Stimulated activated CD4-positive, alpha-beta T cell treated with anti-CD3 and anti-CD28 coated beads, Interleukin-4, amount 100 ng/mL, for 4 hours (primary cell): ENCODE data around the gene GSTM4.
"Not testable (repeated sequence)": the region's sequence is repeated elsewhere in the genome, so short reads cannot be mapped to it uniquely, and the experiment has no call there.

ENCODE experiments used
- DNase-seq, 2 experiments: peaks; one replicate each; pipeline ENCODE4 v3.0.0-alpha.2; 2020

GSTM4 gene

DNA sequence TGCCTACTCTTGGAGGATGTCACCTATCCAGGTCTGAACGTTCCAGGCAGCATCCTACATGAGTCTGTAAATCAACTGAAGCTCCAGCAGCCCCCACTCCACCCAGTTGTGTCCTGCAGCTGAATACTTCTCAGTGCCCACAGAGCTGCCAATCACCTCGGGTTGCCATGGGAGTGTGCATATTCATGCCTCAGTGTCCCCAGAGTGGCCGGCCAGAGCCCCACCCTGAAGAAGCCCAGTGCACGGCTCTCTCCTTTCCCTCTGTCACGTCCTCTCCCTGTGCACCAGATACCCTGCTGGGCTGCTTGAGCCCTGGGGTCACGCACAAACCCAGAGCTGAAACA is 16.1 kb upstream of the GSTM4 start:
- DNase-seq, result no peak

DNA sequence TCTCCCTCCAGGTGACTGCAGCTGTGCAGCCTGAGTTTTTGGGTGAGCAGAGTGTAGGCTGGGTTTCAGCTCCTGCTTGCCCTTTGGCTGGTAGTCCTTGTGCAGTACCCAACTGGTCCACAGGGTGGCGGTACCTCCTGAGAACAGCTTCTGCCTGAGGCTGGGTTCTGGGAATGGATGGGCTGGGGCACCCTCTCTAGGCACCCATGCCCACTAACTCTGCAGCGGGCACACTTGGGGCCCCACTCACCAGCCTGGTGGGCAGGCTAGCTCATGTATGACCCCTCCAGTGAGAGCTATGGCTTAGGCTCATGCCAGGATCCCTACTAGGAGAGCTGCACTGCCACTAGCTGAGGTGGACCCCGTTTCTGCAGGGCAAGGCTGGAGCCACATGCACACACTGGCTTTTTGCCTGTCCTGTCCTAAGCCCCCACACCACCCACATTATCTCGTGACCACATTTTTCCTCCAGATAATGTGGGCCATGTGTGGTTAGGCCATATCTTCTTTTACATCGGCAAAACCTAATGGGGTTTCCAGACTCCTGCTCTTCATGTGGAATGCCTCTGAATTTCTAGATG is 15.5 kb upstream of the GSTM4 start:
- DNase-seq, result peak; percentile 79 to 92

DNA sequence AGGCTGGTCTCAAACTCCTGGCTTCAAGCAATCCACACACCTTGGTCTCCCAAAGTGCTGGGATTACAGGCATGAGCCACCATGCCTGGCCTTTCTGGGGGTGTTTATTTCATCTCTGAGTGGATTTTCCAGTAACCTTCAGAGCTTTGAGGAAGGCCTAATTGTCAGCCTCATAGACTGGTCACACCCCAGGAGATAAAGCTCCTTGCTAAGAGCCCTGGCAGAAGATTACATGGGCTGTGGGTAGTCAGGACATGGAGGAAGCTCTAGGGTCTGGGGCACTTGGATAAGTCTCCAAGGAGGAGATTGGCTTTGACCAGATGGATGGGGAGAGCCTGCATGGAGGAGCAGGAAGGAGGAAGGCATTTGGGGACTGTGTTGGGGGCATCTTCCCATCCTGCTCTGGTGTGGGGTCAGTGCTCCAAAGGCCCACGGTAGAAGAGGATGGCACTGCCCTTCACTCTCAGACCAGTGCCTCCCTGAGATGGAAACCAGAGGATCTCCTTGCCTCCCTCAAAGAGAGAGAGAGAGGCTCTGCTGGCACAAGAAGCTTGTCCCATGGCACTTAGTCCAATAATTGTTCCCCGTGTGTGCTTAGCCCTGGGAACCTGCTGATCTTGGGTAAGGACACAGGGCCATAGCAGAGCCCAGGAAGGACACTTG is 14.7 kb upstream of the GSTM4 start:
- DNase-seq, result no peak

DNA sequence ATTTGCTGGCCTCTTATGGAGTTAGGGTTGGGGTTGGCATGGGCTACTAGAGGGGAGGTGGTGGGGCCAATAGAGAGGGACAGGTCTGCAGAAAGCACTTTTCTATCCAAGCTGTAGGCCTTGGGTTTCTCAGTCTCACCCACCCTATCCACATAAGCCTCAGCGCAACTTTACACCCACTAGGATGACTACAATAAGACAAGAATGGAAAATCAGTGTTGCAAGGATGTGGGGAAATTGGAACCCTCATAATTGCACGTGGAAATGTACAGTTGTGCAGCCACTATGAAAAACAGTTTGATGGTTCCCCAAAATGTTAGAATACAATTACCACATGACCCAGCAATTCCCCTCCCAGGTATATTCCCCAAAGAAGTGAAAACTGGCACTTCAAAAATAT is 14.0 kb upstream of the GSTM4 start:
- DNase-seq, result no peak

DNA sequence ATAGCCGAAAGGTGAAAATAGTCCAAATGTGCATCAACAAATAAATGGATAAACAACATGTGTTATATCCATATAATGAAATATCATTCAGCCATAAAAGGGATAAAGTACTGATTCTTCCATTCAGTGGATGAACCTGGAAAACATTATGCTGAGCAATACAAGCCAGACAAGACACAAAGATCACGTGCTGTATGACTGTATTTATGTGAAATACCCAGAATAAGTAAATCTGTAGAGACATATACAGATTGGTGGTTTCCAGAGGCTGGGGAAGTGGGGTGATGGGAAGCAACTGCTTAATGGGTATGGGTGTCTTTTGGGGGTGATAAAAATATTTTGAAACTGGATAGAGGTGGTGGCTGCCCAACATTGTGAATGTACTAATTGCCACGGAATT is 13.3 kb upstream of the GSTM4 start:
- no peak for DNase-seq

DNA sequence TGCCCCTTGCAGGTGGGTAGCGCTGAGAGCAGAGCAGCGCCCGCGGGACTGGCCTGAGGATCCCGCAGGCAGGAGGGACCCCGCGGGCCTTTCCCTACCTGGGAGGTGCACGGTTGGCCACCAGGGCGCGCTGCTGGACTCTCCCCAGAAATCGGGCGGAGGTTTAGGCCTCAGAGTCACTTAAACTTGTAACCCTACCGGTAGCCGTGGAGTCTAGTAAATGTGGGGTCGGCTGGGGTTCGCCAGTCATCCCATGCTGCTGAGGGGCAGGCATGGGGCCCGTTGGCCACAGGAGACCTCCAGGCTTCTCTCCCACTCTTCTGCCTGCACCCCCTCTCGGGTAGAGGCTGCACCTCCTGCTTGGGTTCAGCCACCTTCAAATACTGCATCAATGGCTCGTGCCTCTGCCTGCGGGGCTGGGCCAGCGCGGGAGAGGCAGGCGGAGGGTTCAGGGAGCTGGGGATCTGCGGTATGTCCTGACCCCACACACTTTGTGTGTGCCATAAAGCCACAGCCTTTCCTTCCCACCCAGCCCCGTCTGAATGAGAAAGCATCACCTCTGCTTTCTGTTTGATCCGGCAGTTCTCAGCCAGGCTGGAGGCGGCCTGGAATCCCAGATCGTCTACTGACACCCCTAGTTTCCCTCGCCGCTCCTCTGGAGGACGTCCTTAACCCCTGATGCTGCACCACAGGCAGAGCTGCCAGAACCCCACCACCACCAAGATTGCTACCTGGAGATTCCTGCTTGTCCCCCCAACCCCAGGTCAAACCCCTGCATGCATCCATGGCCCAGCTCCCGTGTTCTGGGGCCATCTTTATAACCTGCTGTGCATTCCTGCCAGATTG is 12.3 kb upstream of the GSTM4 start:
- DNase-seq, result peak; percentile 75 to 87

DNA sequence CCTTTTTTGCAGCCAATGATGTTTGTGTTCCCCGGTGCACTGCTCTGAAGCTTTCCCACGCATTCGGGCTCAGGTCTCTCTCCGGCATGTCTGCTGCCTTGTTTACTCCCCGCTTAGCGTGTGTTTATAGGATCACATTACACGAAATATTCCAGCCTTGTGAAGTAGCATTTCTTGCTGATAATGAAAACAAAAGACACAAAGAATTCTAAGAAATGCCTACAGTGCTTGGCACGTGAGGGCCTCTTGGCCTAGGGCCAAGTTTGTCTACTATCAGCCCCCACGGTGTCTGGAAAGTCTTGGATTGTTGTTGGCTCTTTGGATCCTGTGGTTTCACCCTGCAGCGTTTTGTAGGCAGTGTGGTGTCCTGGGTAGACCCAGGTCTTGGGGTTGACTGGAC is 11.2 kb upstream of the GSTM4 start:
- no peak for DNase-seq

DNA sequence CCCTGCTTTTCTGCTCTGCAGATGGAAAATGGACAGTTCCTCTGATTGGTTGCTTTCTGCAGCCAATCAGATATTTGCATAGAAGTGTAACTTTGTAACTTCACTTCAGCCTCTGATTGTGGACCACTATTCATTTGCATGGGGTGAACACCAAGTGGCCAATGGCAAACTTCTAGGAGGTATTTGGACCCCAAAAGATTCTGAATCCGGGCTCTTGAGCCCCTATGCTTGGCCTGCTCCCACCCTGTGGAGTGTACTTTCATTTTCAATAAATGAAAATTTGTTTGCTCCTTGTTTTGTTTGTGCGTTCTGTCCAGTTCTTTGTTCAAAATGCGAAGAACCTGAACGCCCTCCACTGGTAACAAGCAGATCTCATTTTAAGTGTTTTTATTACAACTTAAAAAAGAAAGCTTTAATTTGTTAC is 6.4 kb upstream of the GSTM4 start:
- no peak for DNase-seq

DNA sequence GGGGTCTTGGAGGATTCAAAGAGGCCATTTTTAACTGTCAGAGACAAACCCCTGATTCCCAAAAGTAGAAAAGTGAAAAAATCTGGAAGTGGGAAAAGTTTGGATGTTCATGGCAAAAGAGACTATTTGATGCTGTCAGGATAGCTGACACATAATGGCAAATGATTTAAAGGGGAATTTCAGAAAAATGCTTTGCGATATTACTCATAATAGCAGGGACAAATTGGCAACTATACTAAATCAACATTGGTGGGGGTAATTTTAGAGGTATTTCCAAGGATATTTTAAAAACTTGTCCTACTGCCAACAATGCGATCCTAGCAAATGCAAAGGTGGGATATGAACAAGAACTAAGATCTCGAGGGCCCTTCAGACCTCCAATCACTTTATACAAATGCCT is 5.3 kb upstream of the GSTM4 start:
- no peak for DNase-seq

DNA sequence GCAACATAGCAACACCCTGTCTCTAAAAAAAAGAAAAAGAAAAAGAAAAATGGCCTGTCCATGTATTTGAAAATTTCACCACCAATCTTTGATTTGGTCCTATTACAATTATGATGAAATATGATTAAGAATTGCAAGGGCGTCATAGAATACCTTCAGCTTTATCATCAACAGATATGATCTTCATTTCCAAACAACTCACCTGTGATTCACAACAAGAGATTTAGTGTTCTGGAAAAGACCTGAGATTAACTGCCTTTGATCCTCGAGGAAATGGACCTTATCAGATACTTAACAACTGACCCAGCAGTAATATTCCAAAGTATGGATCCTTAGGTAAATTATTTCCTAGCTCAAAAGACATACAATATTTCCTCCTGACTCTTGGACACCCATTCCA is 3.5 kb upstream of the GSTM4 start:
- DNase-seq, result no peak

DNA sequence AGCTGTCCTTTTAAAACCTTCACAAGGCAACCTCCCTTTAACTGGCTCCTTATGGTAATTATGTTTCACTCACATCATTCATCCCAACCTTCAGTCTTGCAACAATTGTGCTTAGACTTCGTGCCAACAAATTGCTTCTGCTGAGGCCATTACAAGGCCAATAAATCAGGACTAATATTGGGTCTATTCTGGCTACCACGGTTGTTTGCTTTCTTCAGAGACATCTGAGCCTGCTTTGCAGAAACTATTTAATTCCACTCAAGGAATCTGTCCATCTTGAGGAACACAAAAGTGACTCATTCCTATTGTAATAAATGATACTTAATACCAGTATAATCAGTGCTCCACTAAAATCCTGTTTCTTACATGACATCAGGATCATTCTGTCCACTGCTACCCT is 2.6 kb upstream of the GSTM4 start:
- no peak for DNase-seq

DNA sequence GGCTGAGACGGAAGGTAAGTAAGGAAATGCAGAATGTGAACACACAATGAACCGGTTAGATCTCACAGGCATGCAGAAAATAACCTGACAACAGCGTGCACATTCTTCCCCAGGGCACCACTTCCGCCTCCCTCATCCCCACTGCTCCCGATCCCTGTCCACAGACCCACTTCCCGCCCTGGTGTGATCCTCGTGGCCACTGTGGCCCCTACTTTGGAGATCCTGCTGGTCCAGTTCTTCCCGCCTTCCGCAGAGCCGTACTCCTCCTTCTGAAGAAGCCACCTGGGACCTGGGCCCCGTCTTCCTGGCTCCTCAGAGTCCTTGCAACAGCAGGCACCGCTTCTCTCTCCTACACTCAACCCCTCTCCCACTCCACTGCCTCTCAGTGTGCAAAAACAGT is 1.4 kb upstream of the GSTM4 start:
- DNase-seq, result no peak

DNA sequence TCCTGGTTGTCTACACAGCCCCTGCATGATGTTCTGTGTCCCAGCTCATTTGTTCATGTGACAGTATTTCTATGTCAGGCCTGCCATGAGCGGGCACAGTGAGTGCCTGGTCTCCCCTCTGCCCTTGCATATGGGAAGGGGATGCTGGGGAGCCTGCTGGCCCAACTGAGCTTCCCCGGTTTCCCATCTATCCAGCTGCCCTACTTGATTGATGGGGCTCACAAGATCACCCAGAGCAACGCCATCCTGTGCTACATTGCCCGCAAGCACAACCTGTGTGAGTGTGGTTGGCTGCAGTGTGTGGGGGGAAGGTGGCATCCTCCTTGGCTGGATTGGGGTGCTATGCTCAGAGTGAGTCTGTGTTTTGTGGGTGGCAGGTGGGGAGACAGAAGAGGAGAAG is 1.5 kb downstream of the GSTM4 start:
- DNase-seq, result no peak

DNA sequence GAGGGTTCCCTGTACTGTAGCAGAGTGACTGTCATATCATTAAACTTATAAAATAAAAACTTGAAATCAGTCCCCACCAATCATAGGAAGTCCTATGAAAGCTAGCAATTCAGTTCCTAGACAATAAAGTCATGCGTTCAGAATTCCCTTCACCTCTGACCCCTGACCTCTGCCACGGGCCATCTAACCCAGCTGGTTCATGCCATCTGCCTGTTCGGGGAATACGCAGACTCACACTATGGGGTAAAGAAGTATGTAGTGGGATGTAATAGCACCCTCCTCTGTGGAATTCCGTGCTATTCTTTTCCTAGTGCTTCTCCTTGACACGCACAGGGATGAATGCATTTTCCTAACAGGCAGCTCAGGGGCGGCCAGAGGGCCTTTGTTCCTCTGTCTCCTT is 2.1 kb downstream of the GSTM4 start:
- no peak for DNase-seq

DNA sequence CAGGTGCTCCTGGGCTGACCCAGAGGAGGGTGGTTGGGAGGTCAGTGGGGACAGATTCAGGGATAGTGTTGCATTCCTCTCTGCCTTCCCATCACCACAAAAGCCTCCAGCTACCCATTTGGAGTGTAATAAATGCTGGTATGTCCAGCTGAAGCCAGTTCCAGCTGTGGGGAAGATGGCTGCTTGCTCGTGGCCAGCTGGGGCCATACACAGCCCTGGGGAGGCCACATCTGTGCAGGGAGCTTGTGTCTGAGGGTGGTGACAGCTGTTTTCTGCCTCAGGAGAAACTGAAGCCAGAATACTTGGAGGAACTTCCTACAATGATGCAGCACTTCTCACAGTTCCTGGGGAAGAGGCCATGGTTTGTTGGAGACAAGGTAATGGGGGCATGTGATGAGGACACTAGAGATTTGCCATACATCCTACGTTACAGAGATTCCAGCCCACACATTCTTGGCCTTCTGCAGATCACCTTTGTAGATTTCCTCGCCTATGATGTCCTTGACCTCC is 2.7 kb downstream of the GSTM4 start:
- DNase-seq, result no peak

DNA sequence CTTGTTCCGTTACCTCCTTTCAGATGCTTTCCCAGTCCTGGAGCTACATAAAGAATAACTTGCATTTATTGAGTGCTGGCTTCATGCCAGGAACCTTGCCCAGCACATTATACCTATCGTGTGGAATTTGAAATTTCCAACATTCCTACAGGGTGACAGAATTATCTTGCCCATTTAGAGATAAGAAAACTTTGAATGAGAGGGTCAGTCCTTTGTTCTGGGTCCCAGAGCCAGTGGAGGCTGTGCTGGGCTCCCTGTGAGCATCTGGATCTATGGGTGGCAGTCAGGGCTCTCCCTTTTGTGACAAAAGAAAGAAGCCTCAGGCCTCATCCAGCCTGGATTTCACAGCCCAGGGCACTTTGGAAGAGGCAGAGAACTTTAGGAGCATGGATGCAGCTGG is 3.2 kb downstream of the GSTM4 start:
- DNase-seq, result no peak

DNA sequence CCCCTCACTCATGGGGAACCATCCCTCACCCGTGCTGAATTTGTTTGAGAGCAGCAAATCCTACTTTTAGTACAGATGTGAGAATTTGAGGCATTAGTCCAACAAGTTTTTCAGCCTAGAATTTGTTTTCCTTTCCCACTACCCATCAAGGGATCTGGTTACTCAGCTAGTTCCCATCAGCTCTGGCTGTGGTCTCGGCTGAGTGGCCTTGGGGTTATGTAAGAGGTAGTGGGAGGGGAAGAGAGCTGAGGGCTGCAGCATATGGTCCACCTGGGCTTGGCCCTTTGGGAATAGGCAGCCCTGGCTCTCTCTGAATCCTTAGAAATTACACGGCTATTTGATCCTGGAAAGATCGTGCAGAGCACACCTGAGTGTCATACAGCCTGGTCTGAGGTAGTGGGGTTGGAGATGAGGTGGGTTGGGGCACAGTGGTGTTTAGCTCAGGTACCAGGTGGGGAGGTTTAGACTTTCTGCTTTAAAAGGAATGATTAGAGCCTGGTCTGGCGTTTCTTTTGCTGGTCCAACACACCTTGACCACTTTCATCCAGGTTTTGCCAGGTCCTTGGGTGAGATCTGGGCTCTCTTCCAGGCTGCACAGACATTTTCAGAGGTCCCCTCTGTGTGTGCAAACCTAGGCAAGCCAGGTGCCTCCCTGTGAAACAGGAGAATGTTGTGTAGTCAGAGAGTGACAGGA is 4.2 kb downstream of the GSTM4 start:
- no peak for DNase-seq

DNA sequence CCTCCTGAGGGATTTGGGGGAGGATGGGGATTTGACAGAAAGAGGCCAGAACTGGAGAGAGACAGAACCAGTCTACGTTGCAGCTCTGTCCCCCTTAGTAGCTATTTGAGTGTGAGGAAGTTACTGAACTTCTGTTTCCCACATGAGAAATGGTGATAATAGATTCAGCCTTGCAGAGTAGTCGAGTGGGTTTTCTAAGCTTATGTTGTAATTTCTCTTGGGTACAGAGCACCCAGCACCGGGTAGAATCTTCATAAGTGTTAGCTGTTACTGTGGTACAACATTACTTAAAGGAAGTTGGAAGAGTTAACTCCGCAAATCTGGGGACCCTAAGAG is 4.8 kb downstream of the GSTM4 start:
- DNase-seq, result not testable (repeated sequence)

DNA sequence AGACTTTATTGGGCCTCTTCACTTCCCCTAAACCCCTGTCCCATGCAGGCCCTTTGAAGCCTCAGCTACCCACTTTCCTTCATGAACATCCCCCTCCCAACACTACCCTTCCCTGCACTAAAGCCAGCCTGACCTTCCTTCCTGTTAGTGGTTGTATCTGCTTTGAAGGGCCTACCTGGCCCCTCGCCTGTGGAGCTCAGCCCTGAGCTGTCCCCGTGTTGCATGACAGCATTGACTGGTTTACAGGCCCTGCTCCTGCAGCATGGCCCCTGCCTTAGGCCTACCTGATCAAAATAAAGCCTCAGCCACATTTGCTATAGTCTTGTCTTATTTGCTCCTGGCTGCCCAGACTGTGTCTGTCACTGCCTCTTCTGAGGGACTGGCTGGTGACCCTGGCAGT is 5.5 kb downstream of the GSTM4 start:
- DNase-seq, result no peak

DNA sequence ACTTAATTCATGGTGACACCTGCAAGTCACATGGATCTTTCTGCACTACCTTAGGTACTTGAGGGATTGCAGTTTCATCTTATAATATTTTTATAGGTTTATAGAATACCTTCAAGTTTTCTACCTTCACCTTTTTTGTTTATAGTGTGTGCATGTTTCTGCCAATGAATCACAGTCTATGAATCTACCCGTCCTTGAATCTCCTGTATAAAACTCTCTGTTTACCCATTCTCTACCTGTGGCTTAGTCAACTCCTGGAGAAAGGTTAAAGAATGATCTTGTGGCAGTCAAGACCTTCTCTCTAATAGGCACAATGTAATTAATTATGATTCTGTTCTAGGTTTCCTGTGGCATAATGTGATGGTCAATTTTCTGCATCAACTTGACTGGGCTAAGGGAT is 8.8 kb downstream of the GSTM4 start:
- no peak for DNase-seq

DNA sequence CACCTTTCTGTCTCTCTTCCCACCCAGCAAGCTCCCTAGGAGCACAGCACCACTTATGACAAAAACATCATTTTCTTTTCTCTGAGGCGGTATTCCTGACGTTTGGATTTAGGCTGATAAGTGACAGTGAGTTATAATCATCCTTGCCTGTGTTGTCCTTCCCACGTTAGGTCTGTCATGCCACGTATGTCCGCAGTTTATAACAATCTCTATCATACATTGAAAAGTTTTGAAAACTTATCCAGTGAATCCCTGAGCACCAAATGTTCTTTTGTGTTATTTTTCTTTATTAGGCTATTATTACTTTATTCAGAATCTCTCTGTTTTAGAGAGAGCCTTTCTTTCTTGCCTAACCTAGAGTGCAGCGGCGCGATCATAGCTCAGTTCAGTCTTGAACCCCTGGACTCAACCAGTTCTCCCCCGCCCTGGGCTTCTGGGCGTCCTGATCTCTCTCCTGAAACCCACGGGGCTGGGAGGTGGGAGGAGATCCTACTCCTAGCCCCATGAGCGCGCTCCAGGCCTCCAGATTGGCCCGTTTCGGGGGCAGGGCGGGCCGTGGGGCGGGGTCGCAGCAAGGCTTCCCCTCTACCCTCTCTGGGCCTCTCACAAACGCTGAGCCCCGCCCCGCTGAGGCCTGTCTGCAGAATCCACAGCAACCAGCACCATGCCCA is 11.7 kb downstream of the GSTM4 start, which contains the start of gene GSTM2:
Gene GSTM2, plus strand, starts transcription at position 606 of the 671 bp plus-strand sequence. Its CDS starts 59 bp downstream, at position 665.
- peak; percentile 77 to 81 for DNase-seq

DNA sequence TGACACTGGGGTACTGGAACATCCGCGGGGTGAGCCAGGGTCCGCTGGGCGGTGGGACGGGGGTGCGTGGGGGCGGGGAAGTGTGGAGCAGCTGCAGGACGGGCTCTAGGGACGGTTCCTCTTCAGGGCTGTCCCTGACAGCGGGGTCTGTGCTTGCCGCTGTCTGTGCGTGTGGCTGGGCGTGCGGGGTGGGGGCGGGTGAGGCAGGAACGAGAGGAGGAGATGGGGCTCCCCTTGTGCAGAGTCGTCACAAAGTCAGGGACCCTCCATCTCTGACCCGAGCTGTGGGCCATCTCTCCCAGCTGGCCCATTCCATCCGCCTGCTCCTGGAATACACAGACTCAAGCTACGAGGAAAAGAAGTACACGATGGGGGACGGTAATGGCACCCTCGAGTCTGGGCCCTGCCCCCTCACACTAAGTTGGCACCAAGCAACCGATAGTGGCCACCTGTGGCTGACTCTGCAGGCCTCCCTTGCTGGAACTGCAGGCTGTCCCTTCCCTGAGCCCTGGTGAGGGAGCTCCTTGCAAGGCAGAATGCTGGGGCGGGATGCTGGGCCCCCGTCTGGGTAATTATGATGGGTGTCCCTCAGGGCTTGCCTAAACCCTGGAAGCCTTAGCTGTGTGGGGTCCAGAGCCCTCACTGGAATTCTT is 12.3 kb downstream of the GSTM4 start:
- no peak for DNase-seq
